ENCODE data around the gene COQ5. TPM values are rescaled to one million over a fixed set of nuclear protein-coding genes. Genes with fewer than 3 reads are reported as not detected.
"Not testable (repeated sequence)": the region's sequence is repeated elsewhere in the genome, so short reads cannot be mapped to it uniquely, and the experiment has no call there.

Gene COQ5
- total RNA-seq, 8 experiments from 2014 or later = 36.4 to 70.7 (median 49.8) TPM

DNA sequence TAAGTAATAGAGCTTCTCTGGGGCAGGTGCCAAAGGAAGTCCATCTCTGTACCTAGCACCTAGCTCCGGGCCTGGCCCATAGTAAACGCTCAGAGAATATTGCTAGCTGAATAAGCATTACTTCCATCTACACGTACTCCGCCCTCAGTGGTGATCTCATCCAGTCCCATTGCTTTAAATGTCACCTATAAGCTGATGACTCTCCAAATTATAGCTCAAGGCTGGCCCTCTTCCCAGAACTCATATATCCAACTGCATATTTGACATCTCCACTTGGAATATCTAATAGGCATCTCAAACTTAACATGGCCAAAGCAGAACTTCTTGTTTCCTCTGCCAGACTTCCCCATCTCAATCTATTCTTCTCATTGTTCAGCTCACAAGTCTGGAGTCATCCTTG lies 39.9 kb downstream of the COQ5 start:
- H3K4me1 ChIP-seq (replicated peaks in 1 of 2) = peaks cover 0 to 3% of the 10 kb centered on the region in 2 donors
- peak in 3 of 8 experiments; percentile 64 to 71 (median 70) for ATAC-seq (replicated peaks in 6 of 8)
- 53 to 100% (median 77%) methylated on average over 1 to 4 of the region's 4 CpGs; no CpG with 5 or more reads in 4 of the 10 experiments for WGBS, 10 experiments
- in situ Hi-C loops (cut with MboI; ENCODE audit: low pct_unique_long_range_greater_than_20kb in 2 of 9, low sequenced_read_pairs in 9 of 9, unreplicated experiment in 9 of 9) = no loop called here
- no peak overlapping the region for H3K4me3 ChIP-seq
- H3K27ac ChIP-seq = no peak overlapping the region

DNA sequence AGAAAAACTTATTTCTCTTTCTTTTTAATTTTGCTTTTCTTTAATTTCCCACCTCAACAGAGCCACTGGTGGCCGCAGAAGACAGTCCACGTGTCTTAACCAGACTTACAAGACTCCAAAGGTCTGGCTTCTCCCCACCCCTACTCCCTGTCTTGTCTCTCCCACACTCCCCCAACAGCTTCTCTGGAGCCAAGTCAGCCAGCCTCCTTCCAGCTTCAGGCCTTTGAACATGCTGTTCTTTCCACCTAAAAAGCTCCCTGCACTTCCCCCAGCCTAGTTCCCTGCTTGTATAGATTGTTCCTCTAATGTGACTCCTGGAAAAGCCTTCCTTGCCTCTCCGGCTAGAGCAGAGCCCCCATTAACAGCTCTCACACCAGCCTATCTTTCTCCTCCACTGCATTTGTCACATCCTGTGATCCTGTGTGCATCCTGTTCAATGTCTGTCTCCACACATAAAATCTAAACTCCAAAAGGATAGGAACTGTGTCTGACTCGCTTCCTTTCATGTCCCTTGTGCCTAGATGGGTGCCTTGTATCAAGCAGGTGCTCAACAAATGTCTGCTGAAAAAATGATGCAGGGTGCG lies 40.8 kb downstream of the COQ5 start:
- H3K4me3 ChIP-seq = no peak overlapping the region
- peak overlapping the region in 1 of 2 donors; percentile 11 for H3K27ac ChIP-seq
- in situ Hi-C loops (cut with MboI; ENCODE audit: low pct_unique_long_range_greater_than_20kb in 2 of 9, low sequenced_read_pairs in 9 of 9, unreplicated experiment in 9 of 9) = no loop called here
- peaks cover 0 to 3% of the 10 kb centered on the region in 2 donors for H3K4me1 ChIP-seq (replicated peaks in 1 of 2)
- WGBS, 10 experiments = 77 to 100% (median 95%) methylated on average over 1 to 3 of the region's 5 CpGs; no CpG with 5 or more reads in 3 of the 10 experiments
- no peak for ATAC-seq (replicated peaks in 6 of 8)

DNA sequence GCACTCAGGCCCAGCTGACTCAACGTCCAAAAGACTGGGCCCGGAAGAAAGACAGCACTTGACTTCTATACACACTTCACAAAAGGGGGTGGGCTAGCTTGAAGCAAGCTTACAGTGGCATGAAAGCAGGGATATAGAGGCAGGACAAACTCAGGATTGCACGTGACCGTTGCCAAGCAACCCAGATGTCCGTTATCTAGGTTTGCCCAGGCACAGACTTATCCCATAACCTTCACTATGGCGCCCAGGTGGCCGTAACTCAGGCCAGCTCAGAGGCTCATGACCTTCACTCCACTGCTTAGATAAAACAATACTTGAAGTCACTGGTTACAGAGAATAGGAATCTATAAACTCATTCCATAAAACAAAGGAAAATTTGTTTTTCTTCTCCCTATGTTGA lies 41.4 kb downstream of the COQ5 start:
- in situ Hi-C loops (cut with MboI; ENCODE audit: low pct_unique_long_range_greater_than_20kb in 2 of 9, low sequenced_read_pairs in 9 of 9, unreplicated experiment in 9 of 9); H3K27ac ChIP-seq; H3K4me1 ChIP-seq (replicated peaks in 1 of 2); H3K4me3 ChIP-seq: not testable (repeated sequence)
- WGBS, 10 experiments = 50 to 100% (median 71%) methylated on average over 3 to 6 of the region's 7 CpGs; no CpG with 5 or more reads in 5 of the 10 experiments
- peak in 2 of 8 experiments; percentile 25 to 27 for ATAC-seq (replicated peaks in 6 of 8)

DNA sequence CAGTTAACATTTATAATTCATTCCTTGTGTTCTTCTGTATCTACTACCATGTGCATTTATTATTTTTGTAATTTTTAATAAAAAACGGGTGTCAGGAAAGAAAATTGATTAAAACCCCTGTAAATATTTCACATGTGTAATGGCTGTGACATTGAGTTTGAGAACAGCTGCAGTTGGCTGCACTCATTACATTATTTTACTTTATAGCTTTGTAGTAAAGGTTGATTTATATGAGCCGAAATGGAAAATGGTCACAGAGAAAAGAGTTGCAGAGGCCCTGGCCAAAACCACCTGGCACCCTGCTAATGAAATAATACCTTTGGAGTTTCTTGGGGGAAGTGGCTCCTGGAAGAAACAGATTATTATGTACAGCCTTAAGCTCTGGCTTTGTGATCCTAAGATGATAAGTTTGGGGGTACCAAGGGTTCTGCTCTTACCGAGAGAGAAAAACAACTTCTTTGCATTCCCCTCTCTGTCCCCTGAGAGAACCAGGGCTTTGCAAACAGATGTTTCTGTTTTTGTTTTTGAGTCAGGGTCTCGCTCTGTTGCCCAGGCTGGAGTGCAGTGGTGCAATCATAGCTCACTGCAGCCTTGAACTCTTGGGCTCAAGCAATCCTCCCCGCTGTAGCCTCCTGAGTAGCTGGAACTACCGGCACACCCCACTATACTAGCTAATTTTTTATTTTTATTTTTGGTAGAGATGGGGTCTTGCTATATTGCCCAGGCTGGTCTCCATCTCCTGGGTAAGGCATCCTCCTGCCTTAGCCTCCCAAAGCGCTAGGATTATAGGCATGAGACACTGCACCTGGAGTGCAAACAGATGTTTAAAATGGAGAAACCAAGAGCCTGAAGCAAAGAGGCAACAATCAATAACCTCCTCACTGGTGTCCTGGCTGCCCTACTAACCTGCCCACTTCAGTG lies 42.7 kb downstream of the COQ5 start:
- Histone ChIP-seq H3K4me1 (replicated peaks in 1 of 2) (peaks cover 0 to 3% of the 10 kb centered on the region in 2 donors), H3K4me3 (no peak overlapping the region), H3K27ac (no peak overlapping the region)
- in situ Hi-C loops (cut with MboI; ENCODE audit: low pct_unique_long_range_greater_than_20kb in 2 of 9, low sequenced_read_pairs in 9 of 9, unreplicated experiment in 9 of 9) = no loop called here
- WGBS, 10 experiments = 59 to 100% (median 74%) methylated on average over 1 to 5 of the region's 7 CpGs
- no peak for ATAC-seq (replicated peaks in 6 of 8)

DNA sequence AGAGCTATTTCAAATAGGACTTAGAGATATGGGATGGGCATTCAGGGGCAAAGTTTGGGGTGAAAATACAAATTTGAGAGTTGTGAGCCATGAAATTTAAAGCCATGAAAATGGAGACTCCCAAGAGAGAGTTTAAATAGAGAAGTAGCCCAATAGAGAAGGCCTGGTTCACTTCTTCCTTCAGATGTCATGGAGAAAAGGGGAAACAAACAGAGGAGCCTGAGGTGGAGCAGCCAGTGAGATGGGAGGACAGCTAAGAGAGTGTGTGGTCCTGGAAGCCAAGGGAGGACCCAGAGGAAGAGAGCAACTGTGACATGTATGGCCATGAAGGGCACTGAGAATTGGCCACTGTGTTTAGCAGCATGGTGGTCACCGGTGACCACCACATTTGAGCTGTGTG lies 45.3 kb downstream of the COQ5 start:
- Histone ChIP-seq H3K27ac (no peak overlapping the region), H3K4me3 (no peak overlapping the region), H3K4me1 (replicated peaks in 1 of 2) (peaks cover 0 to 3% of the 10 kb centered on the region in 2 donors)
- 100% methylated on average over 1 of the region's 1 CpG; no CpG with 5 or more reads in 7 of the 10 experiments for WGBS, 10 experiments
- in situ Hi-C loops (cut with MboI; ENCODE audit: low pct_unique_long_range_greater_than_20kb in 2 of 9, low sequenced_read_pairs in 9 of 9, unreplicated experiment in 9 of 9) = no loop called here
- no peak for ATAC-seq (replicated peaks in 6 of 8)

DNA sequence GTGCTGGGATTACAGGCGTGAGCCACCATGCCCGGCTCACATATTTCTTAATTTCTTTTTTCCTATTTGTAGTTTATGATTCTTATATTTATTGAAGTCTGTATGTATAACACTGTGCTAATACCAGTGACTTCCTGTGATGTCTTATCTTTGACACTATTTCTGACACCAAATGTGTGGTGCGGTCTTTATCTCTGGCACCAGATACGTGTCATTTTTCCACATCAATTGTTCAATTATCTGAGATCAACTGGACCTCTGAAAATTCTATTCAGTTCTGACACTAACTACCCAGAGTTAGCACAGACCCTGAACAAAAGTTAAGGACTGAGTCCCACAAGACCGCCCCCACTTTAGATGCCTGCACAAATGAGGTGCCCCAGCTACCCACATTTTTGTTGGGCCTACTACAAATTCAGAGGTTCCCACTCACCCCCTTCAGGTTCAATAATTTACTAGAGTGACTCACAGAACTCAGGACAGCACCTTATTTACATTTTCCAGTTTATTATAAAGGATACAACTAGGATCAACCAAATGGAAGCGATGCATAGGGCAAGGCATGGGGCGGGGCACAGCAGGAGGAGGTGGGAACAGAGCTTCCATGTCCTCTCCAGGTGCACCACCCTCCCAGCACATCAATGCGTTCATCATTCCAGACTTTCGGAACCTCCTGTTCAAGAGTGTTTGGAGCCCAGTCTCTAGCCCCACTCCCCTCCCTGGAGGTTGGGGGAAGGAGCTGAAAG lies 47.8 kb downstream of the COQ5 start:
- Histone ChIP-seq H3K4me1 (replicated peaks in 1 of 2) (peaks cover 0 to 4% of the 10 kb centered on the region in 2 donors), H3K27ac (no peak overlapping the region), H3K4me3 (no peak overlapping the region)
- in situ Hi-C loops (cut with MboI; ENCODE audit: low pct_unique_long_range_greater_than_20kb in 2 of 9, low sequenced_read_pairs in 9 of 9, unreplicated experiment in 9 of 9) = no loop called here
- WGBS, 10 experiments = 88 to 100% (median 97%) methylated on average over 2 to 9 of the region's 9 CpGs; no CpG with 5 or more reads in 2 of the 10 experiments
- ATAC-seq (replicated peaks in 6 of 8) = no peak

DNA sequence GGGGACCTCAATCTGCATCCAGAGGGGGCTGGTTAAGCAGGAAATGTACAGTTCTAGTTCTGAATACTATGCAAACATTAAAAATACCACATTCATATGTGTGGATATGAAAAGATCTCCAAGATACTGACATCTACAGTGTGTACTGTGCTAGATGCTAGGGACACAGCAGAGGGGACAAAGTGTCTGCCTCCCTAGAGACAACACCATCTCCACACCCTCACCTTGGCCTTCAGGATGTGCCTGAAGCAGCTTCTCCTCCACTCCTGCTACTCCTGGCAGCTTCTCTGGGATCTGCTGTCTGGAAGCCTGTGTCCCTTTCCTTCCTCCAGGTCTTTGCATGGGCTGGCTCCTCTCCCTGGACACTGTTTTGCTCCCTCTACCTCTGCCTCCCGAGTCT lies 48.7 kb downstream of the COQ5 start:
- peak in 1 of 8 experiments; percentile 42 for ATAC-seq (replicated peaks in 6 of 8)
- in situ Hi-C loops (cut with MboI; ENCODE audit: low pct_unique_long_range_greater_than_20kb in 2 of 9, low sequenced_read_pairs in 9 of 9, unreplicated experiment in 9 of 9) = no loop called here
- Histone ChIP-seq H3K27ac (no peak overlapping the region), H3K4me1 (replicated peaks in 1 of 2) (peaks cover 0 to 4% of the 10 kb centered on the region in 2 donors), H3K4me3 (no peak overlapping the region)
- 0 to 100% (median 79%) methylated on average over 1 of the region's 1 CpG; no CpG with 5 or more reads in 4 of the 10 experiments for WGBS, 10 experiments

DNA sequence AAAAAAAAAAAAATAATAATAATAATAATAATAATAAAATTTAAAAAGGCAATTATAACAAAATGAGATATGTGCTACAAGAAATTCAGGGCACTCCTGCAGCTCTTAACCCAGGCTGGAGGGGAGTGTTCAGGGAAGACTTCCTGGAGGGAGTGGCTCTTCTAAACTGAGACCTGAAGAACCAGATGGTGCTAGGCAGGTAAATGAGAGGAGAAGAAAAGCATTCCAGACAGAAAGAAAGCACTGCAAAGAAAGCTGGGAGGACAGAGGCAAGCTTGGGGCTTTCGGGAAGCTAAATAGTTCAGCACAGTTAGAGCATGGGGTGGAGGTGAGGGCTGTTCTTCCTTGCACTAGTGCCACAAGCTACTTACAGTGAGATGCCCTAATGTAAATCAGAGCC lies 49.5 kb downstream of the COQ5 start:
- Histone ChIP-seq H3K4me1 (replicated peaks in 1 of 2) (peaks cover 0 to 4% of the 10 kb centered on the region in 2 donors), H3K4me3 (no peak overlapping the region), H3K27ac (no peak overlapping the region)
- WGBS, 10 experiments = 25 to 100% (median 85%) methylated on average over 1 of the region's 1 CpG; no CpG with 5 or more reads in 2 of the 10 experiments
- in situ Hi-C loops (cut with MboI; ENCODE audit: low pct_unique_long_range_greater_than_20kb in 2 of 9, low sequenced_read_pairs in 9 of 9, unreplicated experiment in 9 of 9) = no loop called here
- ATAC-seq (replicated peaks in 6 of 8) = peak in 1 of 8 experiments; percentile 20

DNA sequence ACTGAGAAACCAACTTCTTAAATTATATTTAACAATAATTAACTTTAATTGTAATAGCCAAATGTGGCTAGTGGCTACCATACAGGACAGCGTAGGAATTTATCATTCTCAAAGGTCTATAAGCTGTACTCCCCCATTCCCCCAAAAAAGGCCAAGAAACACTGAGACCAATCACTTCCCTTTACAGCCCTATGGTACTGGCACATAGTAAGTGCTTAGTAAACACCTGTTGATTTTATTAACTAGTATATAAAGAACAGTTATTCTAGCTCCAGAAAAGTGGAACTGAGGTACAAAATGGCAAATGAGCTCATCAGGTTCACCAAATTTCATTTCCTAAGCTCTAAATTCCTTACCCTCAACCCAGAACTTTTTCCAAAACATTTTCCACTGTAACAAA lies 53.3 kb downstream of the COQ5 start:
- in situ Hi-C loops (cut with MboI; ENCODE audit: low pct_unique_long_range_greater_than_20kb in 2 of 9, low sequenced_read_pairs in 9 of 9, unreplicated experiment in 9 of 9) = no loop called here
- no peak for ATAC-seq (replicated peaks in 6 of 8)
- H3K4me1 ChIP-seq (replicated peaks in 1 of 2) = peaks cover 2 to 6% of the 10 kb centered on the region in 2 donors
- H3K4me3 ChIP-seq = no peak overlapping the region
- H3K27ac ChIP-seq = no peak overlapping the region
- WGBS, 10 experiments = 71 to 100% (median 100%) methylated on average over 1 of the region's 1 CpG; no CpG with 5 or more reads in 2 of the 10 experiments

DNA sequence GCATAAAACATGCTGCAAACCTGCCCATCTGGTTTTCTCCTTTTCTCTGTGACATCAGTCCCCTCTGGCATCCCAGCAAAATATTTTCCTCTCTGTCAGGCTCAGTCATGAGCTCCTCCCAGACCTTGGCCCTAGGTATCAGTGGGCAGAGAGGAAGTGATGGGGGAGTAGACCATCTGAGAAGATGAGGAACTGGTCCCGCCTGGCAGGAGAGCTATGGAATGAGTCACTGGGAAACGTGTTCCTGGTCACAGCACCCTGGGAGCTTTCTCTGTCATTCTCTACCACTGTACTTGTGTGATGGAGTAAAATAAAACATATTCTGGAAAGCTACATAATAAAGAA lies 54.4 kb downstream of the COQ5 start:
- in situ Hi-C loops (cut with MboI; ENCODE audit: low pct_unique_long_range_greater_than_20kb in 2 of 9, low sequenced_read_pairs in 9 of 9, unreplicated experiment in 9 of 9) = loop anchor here in 1 of 9 experiments (25.0 kb wide), 1 partner anchor 262 kb away; the partner anchor contains the start of gene RPLP0
- no peak overlapping the region for H3K4me3 ChIP-seq
- peak in 6 of 8 experiments; percentile 7 to 47 (median 14) for ATAC-seq (replicated peaks in 6 of 8)
- H3K27ac ChIP-seq = no peak overlapping the region
- 0 to 50% (median 33%) methylated on average over 1 of the region's 2 CpGs; no CpG with 5 or more reads in 7 of the 10 experiments for WGBS, 10 experiments
- peaks cover 5 to 10% of the 10 kb centered on the region in 2 donors for H3K4me1 ChIP-seq (replicated peaks in 1 of 2)

DNA sequence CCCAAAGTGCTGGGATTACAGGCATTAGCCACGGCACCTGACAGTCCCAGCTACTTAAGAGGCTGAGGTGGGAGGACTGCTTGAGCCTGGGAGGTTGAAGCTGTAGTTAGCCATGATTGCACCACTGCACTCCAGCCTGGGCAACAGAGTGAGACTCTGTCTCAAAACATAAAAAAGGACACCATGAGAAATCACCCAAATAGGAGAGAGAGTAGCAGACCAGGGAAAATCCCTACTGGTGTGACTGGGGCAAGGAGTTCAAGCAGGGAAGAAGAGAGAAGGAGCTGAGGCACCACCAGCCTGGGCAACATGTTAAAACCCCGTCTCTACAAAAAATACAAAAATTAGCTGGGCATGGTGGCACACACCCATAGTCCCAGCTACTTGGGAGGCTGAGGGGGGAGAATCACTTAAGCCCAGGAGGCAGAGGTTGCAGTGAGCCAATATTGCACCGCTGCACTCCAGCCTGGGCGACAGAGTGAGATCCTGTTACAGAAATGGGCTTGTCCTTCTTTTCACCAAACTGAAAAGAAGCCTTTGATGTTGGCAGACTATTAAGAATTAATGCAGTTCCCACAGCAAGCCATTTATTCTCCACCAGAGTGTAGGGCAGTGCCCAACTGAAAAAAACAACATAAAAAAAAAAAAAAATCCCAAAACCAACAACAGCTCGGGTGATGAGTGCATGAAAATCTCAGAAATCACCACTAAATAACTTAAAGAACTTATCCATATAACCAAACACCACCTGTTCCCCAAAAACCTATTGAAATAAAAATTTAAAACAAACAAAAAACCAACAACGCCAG lies 54.9 kb downstream of the COQ5 start:
- 13 to 100% (median 71%) methylated on average over 2 to 6 of the region's 6 CpGs; no CpG with 5 or more reads in 1 of the 10 experiments for whole genome bisulfite sequencing, 10 experiments
- in situ Hi-C loops (cut with MboI; ENCODE audit: low pct_unique_long_range_greater_than_20kb in 2 of 9, low sequenced_read_pairs in 9 of 9, unreplicated experiment in 9 of 9) = loop anchor here in 1 of 9 experiments (25.0 kb wide), 1 partner anchor 262 kb away; the partner anchor contains the start of gene RPLP0
- Histone ChIP-seq H3K4me1 (replicated peaks in 1 of 2) (peaks cover 5 to 10% of the 10 kb centered on the region in 2 donors), H3K4me3 (no peak overlapping the region), H3K27ac (no peak overlapping the region)
- no peak for ATAC-seq (replicated peaks in 6 of 8)

DNA sequence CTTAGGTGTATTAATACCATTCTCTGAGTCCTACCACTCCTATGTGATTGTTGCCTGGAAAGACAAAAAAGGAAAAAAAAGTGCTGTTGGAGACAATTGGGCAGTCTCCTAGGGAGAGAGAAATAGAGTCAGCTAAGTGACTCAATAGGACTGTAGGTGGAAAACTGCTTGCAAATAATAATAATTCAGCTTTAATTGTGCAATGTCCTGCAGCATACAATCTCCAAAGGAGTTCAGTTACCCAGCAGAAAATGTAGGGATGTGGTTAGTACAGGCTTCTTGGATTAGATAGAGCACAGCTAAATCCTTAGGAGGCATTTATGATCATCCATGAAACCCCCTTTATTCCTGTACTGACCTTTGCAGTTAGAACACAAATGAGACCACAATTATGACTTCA lies 56.4 kb downstream of the COQ5 start:
- in situ Hi-C loops (cut with MboI; ENCODE audit: low pct_unique_long_range_greater_than_20kb in 2 of 9, low sequenced_read_pairs in 9 of 9, unreplicated experiment in 9 of 9) = loop anchor here in 1 of 9 experiments (25.0 kb wide), 1 partner anchor 260 kb away; the partner anchor contains the start of gene RPLP0
- Histone ChIP-seq H3K27ac (no peak overlapping the region), H3K4me3 (no peak overlapping the region), H3K4me1 (replicated peaks in 1 of 2) (peaks cover 5 to 13% of the 10 kb centered on the region in 2 donors)
- ATAC-seq (replicated peaks in 6 of 8) = no peak
